LNCAP (cell line): Measurements from ENCODE around the gene PPP6C.

Experiments
- TF ChIP-seq, protein P1 (sequence below): fragments of 450-650 bp; IDR thresholded peaks from 2 replicates; pipeline ENCODE4 v1.5.1; 2017; ENCODE audit warnings: mild to moderate bottlenecking

PPP6C gene

DNA sequence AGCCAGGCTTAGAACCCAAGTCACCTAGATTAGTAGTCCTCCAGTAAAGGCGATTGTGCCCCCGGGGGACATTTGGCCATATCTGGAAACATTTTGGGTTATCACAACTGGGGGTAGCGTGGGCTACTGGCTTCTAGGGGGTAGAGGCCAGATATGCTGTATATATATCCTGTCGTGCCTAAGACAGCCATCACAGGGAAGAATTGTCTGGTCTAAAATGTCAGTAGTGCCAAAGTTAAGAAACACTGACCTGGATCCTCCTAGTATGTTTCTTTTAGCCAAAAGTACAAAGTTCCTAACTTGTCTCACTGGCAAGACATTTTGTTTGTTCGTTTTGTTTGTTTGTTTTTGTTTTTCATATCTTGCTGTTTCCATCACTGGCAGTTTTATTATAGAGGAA, 24.6 kb upstream of the PPP6C start:
- TF ChIP-seq, protein P1, sequence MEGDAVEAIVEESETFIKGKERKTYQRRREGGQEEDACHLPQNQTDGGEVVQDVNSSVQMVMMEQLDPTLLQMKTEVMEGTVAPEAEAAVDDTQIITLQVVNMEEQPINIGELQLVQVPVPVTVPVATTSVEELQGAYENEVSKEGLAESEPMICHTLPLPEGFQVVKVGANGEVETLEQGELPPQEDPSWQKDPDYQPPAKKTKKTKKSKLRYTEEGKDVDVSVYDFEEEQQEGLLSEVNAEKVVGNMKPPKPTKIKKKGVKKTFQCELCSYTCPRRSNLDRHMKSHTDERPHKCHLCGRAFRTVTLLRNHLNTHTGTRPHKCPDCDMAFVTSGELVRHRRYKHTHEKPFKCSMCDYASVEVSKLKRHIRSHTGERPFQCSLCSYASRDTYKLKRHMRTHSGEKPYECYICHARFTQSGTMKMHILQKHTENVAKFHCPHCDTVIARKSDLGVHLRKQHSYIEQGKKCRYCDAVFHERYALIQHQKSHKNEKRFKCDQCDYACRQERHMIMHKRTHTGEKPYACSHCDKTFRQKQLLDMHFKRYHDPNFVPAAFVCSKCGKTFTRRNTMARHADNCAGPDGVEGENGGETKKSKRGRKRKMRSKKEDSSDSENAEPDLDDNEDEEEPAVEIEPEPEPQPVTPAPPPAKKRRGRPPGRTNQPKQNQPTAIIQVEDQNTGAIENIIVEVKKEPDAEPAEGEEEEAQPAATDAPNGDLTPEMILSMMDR: no peak

DNA sequence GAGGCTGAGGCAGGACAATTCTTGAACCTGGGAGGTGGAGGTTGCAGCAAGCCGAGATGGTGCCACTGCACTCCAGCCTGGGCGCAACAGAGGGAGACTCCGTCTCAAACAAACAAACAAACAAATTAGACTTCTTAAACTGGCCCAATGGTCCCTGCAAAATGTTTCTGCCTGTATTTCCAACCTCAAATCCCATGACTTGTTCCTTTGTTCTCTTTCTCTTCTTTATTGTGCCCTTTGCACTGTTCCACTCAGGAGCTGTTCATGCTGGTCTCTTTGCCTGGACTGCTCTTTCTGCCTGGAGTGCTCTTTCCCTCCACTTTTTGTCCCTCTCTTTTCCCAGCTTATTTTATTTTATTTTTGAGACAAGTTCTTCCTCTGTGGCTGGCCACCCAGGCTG, 14.9 kb upstream of the PPP6C start:
- TF ChIP-seq, protein P1: no peak

DNA sequence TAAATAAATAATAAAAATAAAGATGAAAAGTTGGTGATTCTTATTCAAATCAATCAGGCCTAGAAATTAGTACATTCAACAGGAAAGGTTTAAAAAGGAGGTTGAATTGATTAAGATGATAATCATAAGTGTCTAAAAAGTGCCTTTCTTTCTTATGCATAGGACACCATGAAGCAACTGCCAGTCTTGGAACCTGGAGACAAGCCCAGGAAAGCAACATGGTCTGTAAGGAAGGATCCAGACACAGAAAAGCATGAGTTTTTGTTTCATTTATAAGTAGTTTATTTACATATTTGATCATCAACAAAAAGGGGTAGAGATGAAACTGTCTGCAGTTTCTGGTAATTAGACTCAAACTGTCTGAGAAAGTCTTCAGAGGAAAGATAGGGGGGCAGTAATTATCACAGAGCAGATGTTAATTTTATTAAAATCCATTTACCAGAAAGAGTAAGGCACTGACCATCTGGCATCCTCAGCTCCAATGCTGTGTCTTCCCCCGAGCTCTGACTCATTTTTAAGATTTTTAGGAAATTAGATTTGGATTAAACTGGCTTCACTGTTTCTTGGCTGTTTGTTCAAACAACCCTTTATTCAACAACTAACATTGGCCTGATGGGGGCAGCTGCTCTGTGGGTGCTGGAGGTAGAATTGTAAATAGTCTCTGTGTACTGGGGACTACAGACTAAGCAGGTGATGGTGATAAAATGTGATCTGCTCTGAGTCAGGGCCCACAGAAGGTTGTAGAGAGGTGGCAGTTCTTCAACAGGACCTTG, 13.4 kb upstream of the PPP6C start:
- TF ChIP-seq, protein P1: no peak

DNA sequence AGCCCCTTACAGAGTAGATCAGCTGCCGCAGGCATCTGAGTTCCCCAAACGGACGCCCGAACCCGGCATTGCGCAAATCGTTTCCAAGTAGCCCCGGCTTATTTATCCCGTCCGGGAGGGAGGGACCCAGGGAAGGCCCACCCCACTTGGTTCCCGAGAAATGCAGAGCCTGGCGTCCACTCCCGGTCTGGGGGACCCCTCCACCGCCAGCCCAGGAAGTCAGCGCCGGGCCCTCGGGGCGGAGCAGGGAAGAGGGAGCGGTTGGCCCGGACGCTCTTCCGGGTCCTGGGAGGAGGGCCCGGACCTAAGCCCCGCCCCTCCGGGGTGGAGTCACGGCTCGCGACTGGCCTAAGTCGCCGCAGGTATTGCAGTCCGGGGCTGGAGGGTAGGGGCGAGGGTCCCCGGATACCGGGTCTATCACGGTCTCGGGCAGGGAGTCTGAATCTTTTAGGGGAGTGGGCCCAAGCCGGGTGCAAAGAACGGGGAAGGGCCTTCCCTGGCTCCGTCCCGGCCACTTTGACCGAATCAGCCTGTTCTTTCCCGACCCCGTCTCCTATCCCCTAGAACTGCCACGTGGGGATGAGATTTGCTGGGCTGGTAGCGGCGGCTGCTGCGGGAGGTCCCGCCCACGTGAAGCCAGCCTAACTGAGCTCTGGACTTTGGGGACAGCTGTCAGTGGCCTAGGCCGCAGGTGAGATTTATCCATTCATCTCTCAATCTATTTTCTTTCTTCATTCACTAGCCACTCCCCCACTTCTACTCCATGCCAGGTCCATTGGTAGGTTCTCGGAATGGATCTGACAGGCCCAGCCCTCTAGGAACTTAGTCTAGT, 10.8 kb upstream of the PPP6C start, which contains the start of gene RABEPK:
Gene RABEPK, plus strand, starts transcription at position 327 of the 832 bp plus-strand sequence. CDS start 2,472 bp downstream, outside the sequence.
- TF ChIP-seq, protein P1: no peak

DNA sequence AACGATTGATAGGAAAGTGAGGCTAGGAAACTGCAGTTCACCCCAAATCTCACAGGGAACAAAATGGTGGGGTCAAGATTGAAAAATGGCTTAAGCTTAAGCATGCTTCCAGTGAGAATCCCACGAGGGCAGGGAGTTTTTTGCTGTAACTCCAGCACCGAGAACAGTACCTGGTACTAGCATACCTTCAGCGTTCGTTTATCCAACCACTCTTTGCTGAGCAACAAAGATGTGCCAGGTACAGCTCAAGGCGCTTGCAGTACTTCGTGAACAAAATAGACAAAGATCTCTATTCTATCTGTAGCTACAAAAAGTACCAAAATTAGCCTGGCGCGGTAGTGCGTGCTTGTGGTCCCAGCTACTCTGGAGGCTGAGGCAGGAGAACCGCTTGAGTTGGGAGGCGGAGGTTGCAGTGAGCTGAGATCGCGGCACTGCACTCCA, 778 bp upstream of the PPP6C start:
- TF ChIP-seq, protein P1: no peak

DNA sequence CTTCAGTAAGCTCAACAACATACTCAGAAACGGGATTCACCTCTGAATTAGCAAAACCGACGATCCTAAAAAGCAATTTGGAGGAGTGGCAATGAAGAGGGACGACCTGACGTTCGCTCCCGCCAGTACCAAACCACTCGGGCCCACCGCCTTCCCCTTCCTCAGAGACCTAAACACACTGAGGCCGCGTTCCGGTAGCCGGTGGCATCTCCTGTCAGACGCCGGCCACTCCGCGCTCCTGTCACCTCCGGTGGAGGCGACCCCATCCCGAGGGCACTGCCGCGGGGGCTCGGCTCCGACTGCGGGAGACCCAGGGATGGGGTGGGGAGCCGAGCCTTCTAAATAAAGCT, 617 bp downstream of the PPP6C start:
- TF ChIP-seq, protein P1: no peak

DNA sequence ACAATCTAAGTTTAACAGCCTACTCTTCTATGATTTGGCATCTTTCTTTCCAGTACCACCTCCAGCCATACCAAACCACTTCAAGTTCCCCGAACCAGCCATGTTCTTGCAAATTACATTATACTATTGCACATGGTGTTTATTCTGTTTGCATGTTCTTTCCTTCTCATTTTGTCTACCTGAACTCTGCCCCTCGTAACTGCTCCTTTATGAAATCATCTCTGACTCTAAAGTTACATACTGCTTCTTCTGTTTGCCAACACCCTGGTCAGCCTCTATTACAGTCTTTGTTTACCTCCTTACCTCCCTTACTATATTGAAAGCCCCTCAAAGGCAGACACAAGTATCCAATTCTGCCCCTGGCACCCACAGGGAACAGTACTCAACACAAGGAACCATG, 6.0 kb downstream of the PPP6C start:
- TF ChIP-seq, protein P1: no peak
